IPS-NIHi7 (cell line): ENCODE data around the gene STOML1.
"Not testable (repeated sequence)": the region's sequence is repeated elsewhere in the genome, so short reads cannot be mapped to it uniquely, and the experiment has no call there.

Experiments
- DNase-seq: peaks from one replicate; pipeline ENCODE4 v3.0.0; 2012; ENCODE audit warnings: mixed read lengths; ENCODE audit errors: extremely low spot score

Gene STOML1

DNA sequence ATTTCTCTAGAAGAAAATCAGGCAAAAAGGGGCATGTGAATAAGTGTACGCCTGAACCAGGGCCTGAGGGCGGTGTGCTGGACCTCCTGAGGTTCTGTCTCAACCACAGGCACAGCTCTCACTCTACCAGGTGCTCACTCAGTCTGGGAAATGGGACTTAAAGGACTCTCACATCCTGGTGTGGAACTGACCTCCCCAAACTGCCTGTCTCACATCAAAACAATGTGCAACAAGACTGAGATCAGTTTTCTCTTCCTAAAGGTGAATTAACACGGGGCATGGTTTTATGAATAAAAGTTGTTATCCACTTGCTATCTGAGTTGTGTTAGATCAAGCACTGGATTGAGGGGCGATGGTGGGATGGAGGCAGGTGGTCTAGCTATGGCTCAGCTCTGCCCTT is 4.8 kb downstream of the STOML1 start:
- no peak for DNase-seq

DNA sequence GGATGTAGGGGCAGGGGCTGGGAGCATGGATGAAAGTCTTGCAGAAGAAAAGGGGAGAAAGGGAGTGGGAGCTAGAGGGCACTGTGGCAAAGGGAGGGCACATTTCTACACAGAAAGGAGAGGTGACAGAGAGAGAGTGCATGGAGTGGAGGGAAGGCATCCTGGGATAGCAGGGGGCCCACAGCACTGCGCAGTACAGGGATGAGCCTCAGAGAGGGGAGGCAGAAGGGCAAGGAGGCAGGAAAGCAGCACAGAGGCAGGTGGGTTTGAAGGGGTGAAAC is 5.4 kb downstream of the STOML1 start:
- DNase-seq: no peak

DNA sequence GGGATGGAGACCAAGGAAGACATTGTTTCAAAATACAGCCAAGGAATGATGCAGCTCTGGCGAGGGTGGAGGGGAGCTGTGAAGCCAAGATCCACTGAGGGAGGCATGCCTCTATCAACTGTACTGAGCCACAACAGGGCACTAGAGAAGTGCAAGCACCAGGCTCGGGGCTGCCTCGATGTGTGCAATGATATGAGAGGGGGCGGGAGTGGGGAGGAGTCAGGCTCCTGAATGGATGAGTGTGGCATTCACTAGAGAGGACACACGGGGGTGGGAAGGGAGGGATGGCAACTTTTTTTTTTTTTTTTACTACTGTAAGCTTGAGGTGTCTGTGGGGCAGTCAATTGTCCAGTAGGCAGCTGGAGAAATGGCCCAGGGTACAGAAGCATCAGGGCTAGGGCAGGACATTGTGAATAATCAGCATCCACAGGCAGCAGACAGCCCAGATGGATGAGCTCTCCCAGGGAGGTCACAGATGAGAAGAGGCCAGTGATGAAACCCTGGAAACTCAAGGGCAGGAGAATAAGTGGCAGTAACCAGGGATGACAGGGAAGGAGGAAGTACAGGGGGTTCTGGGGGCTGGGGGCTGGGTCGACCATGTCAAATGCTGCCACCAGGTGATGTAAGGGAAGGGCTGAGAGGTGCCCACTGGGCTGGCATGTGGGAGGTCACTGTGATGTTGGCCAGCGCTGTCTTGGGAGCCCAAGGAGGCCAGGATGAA is 5.9 kb downstream of the STOML1 start:
- no peak for DNase-seq

DNA sequence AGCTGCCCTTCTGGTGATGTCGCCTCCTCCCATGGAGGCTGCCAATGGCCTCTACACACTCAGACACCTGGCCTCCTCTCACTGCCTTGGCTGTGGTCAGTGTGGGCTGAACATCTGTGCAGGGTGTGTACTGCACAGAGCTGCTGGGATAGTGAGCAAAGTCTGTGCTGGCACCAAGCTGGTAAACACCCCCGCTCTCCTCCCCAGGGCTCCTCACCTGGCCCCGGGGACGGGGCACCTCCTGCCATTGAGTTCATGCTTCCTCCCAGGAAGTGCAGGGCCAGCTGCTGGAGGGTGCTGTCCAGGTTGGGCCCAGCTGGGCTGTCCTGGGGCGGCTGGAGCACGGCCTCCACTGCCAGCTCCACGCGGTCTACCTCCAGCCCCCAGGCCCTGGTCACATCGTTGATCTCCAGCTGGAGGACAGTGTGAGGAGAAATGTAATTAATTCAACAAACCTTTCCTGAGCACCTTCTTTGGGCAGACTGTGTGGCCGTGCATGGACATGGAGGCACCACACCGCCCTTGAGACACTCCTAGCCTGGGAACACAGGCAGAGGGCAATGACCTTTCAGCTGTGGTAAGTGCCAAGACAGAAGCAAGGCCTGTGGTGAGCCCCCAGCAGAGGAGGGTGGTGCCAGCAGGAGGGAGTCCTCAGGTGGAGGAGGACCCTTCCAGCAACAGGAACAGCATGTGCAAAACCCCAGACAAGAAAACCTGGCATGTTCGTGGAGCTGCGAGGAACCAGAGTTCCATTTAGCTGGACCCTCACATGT is 6.8 kb downstream of the STOML1 start:
- DNase-seq: no peak

GRCh38 chr15:73984208-73984979 is 7.7 kb downstream of the STOML1 start:
- no peak for DNase-seq

- DNase-seq: no peak
Observed at GRCh38 chr15:73983773-73984172, 8.3 kb downstream of the STOML1 start.

GRCh38 chr15:73983211-73983727 is 8.8 kb downstream of the STOML1 start:
- no peak for DNase-seq

- DNase-seq: no peak
Observed at GRCh38 chr15:73982222-73982962, 9.7 kb downstream of the STOML1 start.

DNA sequence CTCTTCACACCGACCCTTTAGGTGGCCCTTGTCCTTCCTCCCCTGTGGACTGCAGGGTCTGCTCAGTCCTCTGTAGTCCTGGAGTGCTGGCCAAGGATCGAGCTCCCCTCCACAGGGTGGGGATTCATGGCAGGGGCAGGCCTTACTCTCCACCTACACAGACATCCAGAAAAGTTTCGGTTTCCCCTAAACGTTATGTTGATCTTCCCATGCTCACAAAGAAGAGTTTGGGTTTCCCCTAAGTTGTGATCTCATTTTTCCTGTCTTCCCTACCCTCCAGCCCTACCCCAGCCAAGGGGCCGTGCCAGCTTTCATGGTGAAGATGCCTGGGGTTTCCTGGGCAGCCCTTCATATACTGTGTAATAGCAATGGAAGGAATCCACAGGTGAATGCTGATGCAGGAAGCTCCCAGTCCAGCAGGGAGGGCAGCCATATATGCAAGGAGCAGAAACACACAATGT is 10.3 kb downstream of the STOML1 start:
- no peak for DNase-seq

DNA sequence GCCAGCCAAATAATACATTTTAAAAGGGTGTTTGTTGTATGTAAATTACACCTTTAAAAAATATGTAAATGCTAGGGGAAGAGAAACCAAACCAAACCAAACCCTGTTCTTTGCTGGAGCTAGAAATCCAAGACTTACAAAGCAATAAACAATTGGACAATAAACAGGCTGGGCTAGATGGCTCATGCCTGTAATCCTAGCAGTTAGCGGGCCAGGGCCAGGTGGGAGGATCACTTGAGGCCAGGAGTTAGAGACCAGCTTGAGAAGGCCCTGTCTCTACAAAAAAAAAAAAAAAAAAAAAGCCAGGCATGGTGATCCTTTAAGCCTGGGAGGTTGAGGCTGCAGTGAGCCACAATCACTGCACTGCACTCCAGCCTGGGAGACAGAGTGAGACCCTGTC is 12.5 kb downstream of the STOML1 start:
- no peak for DNase-seq

DNA sequence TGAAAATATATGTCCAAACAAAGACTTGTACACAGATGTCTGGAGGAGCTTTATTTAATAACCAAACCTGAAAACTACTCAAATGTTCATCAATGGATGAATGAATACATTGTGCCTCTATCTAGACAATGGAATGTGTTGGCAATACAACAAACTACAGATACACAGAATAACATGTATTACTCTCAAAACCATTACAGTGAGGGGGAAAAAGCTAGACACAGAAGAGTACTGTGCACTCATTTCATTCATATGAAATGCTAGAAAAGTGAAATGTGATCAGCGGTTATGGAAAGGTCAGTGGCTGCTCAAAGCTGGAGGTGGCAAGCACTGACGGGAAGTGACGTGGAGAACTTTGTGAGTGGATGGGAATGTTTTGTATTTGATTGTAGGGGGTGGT is 13.2 kb downstream of the STOML1 start:
- no peak for DNase-seq

DNA sequence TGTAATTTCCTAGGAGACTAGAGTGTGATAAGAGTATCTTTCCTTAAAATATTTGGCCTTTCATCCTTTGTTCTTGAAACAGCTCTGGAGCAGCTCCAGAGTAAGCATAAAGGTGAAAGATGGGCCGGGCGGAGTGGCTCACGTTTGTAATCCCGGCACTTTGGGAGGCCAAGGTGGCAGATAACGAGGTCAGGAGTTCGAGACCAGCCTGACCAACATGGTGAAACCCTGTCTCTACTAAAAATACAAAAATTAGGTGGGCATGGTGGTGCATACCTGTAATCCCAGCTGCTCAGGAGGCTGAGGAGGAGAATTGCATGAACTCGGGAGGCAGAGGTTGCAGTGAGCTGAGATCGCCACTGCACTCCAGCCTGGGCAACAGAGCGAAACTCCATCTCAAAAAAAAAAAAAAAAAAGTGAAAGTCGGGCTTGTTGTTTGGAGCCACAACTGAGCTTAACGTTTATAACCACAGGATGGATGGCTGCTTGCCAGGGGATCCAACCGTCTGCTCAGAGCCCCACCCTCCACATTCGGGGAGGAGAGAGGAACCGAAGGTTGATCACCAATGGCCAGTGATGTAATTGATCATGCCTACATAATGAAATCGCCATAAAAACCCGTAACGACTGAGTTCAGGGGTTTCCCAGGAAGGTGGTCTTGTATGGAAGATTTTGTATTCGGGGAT is 16.5 kb downstream of the STOML1 start:
- not testable (repeated sequence) for DNase-seq

- DNase-seq: not testable (repeated sequence)
Observed at GRCh38 chr15:73973683-73974200, 18.4 kb downstream of the STOML1 start.

- peak; percentile 90 for DNase-seq
Observed at GRCh38 chr15:73972984-73973682, 19.0 kb downstream of the STOML1 start.

DNA sequence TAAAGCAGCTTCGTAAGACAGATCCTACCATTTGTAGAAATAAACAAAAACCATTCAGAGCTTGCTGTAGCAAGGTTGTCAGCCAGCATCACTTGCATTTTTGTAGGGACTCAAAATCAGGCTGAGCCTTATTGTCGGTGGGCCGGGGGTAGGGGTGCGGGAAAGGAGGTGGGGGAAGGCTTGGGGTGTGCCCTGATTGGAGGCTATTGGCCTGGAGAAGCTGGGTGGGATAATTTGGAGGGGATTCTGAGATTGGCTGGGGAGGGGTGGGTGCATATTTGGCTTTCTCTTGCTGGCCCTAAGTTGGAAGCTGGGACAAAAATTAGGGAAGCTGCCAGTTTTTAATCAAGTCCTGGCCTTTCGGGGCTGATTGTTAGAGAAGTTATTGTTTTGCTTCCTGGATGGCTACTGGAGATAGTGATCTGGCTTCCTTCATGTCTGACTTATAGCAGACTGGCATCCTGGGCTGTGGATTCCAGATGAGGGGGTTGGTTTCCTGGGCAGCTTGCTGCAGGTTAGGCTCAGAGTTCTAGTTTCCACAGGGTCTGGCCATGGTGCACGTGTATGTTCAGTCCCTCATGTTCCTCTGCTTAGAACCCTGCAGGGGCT is 22.8 kb downstream of the STOML1 start:
- DNase-seq: no peak

DNA sequence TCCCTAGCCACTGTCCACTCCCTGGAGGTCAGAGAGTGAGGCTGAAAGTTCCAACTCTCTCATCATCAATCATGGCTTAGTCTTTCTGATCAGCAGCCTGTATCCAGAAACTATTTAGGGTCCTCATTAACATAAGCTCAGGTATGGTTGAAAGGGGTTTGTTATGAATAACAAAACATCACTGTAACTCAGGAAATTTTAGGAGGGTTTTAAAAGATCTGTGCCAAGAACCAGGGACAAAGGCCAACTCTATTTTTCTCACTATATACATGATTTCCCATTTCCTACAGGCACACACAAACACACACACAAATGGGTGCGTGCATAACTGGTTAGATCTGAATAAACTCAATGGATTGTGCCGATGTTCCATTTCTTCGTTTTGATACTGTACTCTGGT is 23.6 kb downstream of the STOML1 start:
- no peak for DNase-seq

GRCh38 chr15:73965758-73966113 is 26.4 kb downstream of the STOML1 start:
- no peak for DNase-seq

DNA sequence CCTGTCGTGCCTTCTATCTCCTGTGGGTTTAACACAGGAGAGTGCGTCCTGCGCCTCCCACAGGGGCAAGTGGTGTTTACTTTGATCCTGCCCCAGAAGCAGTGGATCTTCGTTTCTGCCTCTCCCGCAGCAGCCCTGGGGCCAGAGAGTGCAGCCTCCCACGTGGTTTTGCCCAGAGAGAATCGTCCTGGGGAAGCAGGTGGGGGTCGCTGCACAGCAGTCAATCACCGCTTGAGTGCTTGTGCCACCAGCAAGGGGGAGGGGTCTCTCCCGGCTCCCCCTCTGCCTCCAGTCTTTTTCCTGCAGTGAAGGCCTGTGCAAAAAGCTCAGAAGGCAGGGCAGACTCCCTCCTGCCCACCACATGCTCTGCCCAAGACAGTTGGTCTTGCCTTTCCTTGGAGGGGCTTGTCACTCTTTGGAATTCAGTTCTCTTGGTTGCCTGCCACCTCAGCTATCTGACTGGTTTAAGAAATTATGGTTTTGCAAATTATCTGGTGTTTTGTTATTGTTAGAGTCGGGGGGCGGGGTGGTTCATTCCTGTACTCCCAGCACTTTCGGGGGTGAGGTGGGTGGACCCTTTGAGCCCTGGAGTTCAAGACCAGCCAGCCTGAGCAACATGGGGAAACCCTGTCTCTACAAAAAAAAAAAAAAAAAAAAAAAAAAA is 26.9 kb downstream of the STOML1 start:
- DNase-seq: peak; percentile 58

- peak; percentile 96 for DNase-seq
Observed at GRCh38 chr15:73964736-73965093, 27.4 kb downstream of the STOML1 start.
